GM12801 (cell line): ENCODE data around the gene STK11.

ENCODE experiments used
- TF ChIP-seq, protein P1 (sequence below): IDR thresholded peaks from one replicate; pipeline ENCODE4 v1.5.1; 2011; ENCODE audit warnings: control low read depth; ENCODE audit not compliant: insufficient read length; ENCODE audit errors: extremely low read depth

STK11 gene

DNA sequence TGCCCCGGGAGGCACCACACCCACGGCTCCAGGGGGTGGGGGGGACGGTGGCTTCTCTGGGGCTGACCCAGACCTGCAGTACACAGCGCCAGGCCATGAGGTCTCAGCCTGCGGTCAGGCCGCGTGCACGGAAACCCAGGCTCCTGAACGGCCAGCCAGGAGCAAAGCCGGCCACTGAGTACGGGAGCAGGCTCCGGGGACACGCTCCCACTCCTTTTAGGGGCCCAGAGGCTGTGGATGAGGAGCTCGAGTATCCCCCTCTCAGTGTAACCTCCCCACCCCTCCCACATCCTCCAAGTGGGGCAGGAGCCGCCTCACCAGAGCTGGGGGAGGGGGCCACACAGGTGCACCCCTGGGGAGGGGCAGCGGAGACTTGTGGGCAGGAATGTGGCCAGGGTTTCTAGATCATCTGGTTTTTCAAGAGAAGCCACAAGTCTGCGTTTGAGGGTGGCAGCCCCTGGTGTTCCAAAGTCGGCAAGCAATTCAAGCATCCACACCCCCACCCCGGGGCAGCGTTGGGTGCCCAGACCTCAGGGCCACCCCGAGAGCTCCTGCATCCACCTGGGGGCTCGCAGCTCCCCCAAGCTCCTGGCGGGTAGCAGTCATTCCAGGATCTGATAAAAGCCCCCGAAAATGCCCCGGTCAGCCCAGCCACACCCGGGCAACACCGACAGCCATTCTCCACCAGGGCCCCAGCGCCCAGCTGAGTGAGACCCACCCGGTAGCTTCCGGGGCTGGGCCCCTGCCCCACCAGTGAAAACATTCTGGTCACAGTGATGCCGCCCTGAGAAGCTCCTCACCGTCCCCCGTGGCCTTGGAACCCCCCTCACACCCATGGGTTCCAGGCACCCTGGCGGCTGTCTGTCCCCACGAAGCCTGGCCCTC, 37.6 kb upstream of the STK11 start:
- TF ChIP-seq, protein P1, sequence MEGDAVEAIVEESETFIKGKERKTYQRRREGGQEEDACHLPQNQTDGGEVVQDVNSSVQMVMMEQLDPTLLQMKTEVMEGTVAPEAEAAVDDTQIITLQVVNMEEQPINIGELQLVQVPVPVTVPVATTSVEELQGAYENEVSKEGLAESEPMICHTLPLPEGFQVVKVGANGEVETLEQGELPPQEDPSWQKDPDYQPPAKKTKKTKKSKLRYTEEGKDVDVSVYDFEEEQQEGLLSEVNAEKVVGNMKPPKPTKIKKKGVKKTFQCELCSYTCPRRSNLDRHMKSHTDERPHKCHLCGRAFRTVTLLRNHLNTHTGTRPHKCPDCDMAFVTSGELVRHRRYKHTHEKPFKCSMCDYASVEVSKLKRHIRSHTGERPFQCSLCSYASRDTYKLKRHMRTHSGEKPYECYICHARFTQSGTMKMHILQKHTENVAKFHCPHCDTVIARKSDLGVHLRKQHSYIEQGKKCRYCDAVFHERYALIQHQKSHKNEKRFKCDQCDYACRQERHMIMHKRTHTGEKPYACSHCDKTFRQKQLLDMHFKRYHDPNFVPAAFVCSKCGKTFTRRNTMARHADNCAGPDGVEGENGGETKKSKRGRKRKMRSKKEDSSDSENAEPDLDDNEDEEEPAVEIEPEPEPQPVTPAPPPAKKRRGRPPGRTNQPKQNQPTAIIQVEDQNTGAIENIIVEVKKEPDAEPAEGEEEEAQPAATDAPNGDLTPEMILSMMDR, result no peak

DNA sequence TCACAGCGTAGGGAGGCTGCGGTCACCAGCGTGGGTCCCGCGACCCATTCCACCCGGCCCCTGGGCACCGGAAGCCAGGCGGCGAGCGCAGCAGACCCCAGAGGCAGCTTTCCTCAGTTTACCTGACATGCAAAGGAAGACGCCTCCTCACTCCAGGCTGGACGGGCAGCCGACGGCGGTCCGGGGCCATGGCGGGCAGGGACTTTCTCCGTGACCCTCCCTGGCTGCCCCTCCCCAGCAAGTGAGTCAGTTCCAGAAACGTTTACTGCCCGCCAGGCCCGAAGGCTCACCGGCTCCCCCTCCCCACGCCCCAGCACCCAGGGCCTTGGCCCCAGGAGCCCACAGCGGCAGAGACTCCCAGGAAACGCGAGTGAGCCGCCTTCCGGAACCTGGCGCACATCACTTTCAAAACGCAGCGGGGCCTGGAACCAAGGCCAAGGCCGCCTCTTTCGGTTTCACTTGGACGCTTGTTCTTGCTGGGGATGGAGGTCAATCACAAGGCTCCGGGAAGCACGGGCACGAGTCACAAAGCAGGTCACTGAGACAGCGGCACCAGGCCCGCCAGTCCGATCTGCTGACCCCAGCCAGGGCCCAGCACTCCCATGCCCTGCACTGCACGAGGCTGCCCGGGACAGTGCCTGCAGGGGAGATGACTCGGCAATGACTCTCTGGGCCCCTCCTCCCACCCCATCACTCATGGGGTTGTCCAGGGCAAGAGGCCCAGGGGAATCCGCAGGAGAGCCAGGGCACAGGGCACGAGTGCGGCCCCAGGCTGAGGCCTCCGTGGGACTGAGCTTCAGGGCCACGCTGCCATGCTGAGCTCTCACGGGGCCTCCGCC, 36.8 kb upstream of the STK11 start:
- TF ChIP-seq, protein P1, result no peak

DNA sequence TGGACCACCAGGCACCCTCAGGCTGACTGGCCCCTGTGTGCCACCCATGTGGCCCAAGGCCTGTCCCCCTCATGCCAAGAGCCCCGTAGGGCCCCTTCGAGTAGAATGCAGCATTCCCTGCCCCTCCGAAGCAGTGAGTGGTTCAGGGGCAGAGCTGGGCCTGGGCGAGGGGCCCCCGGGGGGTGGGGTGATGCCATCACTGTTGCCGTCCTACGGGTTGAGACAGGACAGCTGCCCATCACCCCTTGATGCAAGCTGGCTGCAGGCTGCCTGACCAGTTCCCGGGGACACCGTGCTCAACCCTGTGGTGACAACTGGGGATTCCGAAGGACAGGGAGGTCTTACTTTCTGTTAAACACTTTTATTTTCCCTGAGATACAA, 36.2 kb upstream of the STK11 start:
- TF ChIP-seq, protein P1, result no peak

DNA sequence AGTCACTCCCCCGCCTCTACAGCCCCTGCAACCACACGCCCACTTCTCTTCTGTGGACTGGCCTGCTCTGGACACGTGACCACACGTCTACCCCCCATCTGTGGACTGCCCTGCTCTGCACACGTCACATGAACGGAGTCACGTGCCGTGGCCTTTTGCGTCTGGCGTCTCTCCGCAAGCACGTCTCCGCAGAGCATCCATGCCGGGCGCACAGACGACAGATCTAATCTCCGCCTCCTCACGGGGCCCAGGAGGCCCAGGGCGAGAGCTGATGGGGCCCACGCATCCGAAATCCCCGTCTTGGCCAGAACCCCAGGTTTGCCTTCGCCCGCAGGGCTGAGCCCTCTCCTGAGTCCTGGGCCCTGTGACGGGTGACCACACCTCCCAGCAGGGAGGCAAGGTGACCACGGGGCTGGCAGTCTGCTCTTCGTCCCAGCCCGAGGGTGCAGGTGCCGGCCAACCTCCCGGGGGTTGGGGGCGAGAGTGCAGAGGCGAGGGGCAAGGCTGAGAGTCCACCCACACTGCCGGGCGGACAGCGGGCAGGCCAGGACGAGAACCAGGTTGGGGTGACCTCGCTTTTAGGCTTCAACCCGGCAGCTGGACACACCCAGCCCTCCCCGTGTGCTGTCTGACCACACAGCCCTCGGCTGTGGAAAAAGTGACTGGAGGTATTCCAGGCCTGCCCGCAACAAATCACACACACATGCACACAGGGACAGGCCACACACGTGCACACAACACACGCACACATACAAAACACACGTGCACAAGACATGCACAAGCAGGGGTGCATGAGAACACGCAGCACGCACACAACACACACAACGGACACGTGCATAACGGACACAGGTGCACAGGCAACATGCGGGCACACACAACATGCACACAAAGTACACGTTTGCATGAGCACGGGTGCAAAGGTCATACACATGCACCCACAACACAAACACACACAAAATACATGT, 35.4 kb upstream of the STK11 start:
- TF ChIP-seq, protein P1, result no peak

DNA sequence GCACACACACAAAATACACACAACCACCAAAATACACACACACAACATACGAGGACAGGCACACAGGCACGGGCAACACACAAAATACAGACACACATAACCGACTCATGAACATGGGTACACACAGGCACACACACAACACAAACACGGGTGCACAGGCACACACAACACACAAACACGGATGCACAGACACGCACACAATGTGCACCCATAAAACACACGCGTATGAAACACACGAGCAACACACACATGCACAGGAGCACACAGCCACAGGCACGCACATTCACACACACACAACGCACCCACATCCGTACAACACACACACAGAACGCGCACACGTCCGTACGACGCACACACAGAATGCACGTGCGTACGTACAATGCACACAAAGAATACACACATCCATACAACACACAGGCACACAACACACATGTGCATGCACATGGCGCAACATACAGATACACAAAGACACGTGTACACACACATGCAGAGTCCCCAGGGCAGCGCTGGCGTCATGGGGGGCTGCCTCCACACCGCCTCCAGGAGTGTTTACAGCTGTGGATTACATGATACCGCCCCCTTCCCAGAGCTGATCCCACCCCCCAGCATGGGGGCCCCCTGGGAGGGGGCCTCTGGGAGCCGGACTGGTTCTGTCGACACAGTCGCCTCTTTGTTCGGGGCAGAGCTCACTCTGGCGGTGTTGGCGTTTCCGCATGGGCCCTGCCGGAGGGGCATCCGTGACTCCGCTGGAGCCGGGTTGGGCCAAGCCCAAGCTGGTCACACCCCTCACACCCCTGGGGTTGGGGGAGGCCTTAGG, 34.4 kb upstream of the STK11 start:
- TF ChIP-seq, protein P1, result no peak

DNA sequence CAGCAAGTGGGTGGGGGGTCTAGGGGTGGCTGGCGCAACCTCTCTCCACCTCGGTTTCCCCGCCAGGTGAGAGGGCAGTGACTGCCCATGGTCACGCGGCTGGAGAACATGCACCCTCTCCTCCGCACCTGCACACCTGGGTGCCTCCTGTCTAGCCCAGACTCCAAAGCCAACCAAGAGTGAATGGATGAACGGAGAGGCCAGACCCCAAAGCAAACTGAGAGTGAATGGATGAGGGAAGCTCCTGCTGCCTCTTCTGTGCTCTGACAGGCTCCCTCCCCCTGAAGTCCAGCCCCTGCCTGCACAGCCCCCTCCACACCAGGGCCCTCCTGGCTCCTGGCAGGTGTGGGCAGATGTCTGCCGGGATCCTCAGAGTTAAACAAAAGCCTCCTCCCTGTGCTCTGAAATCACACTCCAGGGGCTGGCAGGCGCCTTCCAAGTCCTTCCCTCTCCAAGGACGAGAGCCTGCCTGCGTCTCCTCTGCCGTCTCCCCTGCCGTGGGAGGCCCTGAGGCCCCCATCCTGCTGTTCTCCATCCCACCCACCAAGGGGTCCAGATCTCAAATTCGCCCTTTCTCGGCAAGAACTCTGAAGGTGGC, 33.7 kb upstream of the STK11 start:
- TF ChIP-seq, protein P1, result no peak
